ENCODE results near the gene CORO1C.

GRCh38 chr12:108627134-108627920 is 104.0 kb downstream of the CORO1C start:
- TF ChIP-seq CTCF (IDR thresholded peaks at IDR 0.05 in 8 of 11, conservative IDR thresholded peaks at IDR 0.05 in 3 of 11) = no peak
- TF ChIP-seq POLR2AphosphoS5 (IDR thresholded peaks at IDR 0.05) = no peak
- no peak for TF ChIP-seq POLR2A (IDR thresholded peaks at IDR 0.05)

Data from spleen (tissue), 7 donors.